Neural progenitor cell (in vitro differentiated cells): ENCODE measurements around the gene RABEP2.

ENCODE experiments used
- EZH2 ChIP-seq: fragments of 200-600 bp; sonication (generic); IDR thresholded peaks from 2 replicates; pipeline ENCODE4 v1.6.1; 2017; ENCODE audit warnings: antibody characterized with exemption, mild to moderate bottlenecking, moderate library complexity
- EZH2phosphoT487 ChIP-seq: fragments of 200-600 bp; sonication (generic); IDR thresholded peaks from 2 replicates; pipeline ENCODE4 v1.6.1; 2017; ENCODE audit warnings: antibody characterized with exemption
- TF ChIP-seq, protein P1 (sequence below): fragments of 200-600 bp; sonication (generic); IDR thresholded peaks from 2 replicates; pipeline ENCODE4 v1.5.1; 2017; ENCODE audit warnings: antibody characterized with exemption, mild to moderate bottlenecking

- TF ChIP-seq, protein P1, sequence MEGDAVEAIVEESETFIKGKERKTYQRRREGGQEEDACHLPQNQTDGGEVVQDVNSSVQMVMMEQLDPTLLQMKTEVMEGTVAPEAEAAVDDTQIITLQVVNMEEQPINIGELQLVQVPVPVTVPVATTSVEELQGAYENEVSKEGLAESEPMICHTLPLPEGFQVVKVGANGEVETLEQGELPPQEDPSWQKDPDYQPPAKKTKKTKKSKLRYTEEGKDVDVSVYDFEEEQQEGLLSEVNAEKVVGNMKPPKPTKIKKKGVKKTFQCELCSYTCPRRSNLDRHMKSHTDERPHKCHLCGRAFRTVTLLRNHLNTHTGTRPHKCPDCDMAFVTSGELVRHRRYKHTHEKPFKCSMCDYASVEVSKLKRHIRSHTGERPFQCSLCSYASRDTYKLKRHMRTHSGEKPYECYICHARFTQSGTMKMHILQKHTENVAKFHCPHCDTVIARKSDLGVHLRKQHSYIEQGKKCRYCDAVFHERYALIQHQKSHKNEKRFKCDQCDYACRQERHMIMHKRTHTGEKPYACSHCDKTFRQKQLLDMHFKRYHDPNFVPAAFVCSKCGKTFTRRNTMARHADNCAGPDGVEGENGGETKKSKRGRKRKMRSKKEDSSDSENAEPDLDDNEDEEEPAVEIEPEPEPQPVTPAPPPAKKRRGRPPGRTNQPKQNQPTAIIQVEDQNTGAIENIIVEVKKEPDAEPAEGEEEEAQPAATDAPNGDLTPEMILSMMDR = no peak
- TF ChIP-seq EZH2phosphoT487 (no peak), EZH2 (no peak)
These were observed 66.6 kb downstream of the RABEP2 start for GRCh38 chr16:28858421-28858820.
